HG02759 (cell line): ENCODE results near the gene RAC2.
A peak's percentile ranks its signal among the peaks of the same experiment; 100 is the strongest.
"Not testable (repeated sequence)": the region's sequence is repeated elsewhere in the genome, so short reads cannot be mapped to it uniquely, and the experiment has no call there.

ENCODE experiments used
- ATAC-seq: cut with Tn5 transposase; IDR thresholded peaks from one replicate; pipeline ENCODE4 v1.9.1; 2021; ENCODE audit warnings: mild to moderate bottlenecking, moderate library complexity; ENCODE audit not compliant: unreplicated experiment

Gene RAC2

DNA sequence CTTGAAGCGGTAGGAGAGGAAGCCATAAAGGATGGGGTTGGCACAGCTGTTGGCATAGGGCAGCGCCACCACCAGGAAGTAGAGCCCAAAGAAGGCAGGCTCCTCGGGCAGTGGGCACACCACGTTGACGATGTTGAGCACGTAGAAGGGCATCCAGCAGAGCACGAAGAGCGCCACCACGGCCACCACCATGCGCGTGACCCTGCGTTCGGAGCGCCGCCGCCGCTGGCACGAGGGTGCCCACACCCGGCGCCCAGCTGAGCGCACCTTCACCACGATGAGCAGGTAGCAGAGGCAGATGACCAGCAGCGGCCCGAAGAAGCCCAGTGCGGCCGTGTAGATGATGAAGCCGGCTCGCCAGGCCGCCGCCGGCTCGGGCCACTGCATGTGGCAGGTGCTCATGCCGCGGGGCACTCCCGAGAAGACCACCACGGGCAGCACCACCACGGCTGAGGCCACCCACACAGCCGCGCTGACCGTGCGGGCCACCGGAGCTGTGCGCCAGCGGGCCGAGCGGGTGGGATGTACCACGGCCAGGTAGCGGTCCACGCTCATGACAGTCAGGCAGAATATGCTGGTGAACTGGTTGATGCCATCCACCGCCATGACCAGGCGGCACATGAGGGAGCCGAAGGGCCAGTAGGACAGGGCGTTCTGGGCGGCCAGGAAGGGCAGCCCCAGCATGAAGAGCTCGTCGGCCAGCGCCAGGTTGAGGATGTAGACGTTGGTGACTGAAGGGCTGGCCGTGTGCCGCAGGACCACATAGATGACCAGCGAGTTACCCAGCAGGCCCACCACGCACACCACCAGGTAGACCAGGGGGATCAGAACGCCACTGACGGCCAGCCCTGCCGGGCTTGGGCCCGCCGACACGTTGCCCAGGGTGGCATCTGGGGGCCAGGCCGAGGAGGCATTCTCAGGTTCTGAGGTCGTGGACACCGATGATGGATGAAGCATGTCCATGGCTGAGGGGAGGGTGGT, 36.9 kb downstream of the RAC2 start:
- no peak for ATAC-seq

DNA sequence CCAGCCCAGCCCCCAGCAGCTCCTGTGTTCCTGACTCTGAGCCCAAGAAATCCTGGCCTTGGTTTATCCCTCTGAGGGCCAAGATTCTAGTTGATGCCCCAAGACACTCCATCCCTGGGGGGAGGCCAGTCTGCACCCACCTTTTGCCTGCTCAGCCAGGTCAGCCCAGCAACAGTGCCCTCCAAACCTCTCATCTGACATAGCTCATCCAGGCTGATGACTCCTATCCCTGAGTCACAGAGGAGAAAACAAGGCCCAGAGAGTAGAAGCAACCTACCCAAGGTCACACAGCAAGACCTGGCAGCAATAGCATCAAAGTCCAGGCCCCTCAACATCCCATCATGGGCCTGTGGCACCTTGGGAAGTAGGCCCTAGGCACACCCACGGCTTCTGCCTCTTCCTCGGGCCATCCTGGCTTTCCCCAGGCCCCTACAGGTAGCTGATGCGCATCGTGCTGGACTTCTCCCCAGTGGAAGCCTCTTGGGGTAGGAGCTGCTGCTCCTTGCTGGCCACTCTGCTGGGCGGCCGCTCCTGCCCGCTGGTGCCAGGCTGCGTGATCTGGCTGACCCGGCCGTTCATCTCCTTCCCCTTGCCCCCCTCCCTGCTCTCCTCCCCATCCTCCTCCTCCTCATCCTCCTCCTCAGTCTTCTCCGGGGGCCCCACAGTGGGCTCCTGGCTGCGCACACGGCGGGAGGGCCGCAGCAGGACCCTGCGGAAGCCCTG, 37.8 kb downstream of the RAC2 start:
- ATAC-seq: no peak

DNA sequence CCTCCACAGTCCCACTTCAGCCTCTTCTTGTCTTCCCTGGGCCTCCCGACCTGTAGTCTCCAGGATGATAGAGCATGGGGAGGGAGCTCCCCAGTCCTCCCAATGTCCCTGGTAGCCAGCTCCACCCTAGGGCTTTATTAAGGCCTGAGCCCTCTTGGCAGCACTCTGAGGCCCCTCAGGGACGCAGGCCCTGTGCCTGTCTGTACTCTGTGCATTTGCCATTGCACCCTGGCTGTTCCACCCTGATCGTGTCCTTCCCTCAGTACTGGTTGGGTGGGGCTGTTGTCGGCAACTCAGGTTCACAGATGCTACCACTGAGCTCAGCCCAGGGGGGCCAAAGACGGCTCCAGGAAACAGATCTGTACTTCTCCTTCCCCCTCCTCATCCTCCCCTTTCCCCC, 39.0 kb downstream of the RAC2 start:
- ATAC-seq: no peak

DNA sequence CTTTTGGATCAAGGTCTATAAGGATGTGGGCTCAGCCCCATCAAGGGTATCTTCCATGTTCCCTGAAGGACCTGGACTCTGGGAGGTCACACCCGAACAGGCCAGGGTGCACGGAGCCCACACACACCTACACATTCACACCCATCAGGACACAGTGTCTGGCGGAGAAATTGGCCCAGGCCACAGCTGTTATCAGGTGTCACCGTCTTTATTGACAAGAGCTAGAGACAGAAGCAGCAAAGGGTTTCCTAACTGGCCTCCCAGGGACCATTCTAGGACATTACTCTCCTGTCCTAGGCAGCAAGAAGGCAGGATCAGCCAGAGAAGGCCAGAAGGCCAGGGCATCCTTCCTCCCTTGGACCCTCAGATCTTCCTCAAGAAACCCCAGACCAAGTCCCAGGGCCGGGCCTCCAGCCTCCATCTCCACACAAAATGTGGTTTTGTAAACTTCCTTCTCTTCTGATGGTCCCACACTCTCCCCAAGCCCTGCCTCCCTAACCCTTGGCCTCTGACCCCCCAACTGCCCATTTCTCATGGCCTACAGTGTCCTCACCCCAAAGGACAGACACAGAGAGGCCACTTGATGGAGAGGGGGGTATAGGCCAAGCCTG, 39.9 kb downstream of the RAC2 start:
- no peak for ATAC-seq

DNA sequence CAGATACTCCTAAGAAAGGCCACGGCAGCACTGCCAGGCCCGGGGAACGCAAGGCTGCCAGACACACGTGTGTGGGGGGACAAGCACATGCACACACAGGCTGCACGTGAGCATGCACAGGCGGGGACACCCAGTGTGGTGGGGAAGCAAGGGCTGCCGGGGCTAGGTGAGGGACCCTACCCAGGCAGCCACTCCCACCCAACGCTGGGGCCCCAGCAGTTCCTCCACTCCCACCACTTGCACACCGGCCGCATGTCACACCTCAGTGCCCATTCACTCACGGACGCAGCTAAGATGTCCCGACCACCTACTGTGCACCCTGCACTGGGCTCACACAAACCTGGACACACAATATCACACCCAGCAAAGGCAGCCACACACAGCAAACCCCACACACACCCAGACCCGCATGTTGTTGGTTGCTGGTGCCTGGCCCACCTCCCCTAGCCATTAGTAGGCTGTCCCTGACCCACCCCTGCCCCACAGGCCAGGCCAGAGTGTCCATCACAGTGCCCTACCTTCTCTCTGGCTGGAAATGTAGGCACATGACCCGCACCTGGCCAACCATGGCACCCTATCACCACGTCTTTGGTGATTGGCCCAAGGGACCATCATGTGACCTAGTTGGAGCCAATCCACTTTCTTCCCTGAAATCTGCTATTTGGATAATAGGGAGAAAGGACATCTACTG, 40.6 kb downstream of the RAC2 start:
- ATAC-seq: no peak

DNA sequence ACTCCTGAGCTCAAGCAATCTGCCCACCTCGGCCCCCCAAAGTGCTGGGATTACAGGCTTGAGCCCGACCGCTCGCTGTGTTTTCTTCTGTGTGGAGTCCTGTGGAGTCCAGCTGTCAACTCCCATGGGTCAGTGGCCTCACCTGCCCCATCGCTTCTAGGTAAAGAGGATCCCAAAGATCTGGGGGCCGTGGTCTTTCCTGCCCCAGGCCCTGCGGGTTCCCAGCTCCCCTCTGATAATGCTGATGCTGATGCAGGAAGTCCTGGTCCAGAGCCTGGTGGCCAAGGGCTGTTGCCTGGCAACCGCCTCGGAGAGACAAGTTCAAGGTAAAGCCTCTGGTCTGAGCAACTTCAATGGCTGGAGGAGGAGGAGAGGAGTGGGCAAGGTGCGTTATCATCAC, 41.4 kb downstream of the RAC2 start:
- no peak for ATAC-seq

DNA sequence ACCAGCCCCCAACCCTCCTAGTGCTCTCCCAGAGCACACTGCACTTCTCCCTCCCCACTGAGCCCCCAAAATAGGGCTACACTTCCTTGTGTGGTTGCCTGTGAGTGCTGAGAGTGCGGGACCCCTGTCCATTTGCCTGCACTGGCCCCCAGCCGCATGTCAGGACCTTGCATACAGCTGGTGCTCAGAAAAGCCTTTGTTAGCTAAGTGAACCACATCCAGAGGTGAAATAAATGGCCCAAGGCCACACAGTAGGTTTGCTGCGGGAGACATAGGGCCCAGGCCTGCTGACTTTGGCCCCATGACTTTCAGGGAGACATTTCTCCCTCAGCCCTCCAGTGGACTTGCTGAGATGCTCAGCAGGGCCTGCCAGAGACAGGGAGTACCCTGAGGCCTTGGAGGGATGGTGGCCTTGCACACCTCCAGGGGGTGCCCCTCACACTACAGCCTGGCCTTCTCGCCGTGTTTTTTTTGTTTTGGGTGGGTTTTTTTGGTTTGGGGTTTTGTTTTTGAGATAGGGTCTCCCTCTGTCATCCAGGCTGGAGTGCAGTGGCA, 42.0 kb downstream of the RAC2 start:
- no peak for ATAC-seq

DNA sequence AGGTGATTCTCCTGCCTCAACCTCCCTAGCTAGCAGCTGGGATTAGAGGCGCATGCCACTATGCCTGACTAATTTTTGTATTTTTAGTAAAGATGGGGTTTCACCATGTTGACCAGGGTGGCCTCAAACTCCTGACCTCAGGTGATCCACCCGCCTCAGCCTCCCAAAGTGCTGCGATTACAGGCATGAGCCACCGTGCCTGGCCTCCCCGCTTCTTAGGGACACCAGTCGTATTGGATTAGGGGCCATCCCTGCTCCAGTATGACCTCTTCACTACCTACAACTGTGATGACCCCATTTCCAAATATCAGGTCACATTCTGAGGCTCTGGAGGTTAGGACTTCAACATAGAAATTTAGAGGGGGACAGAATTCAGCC, 42.6 kb downstream of the RAC2 start:
- not testable (repeated sequence) for ATAC-seq

DNA sequence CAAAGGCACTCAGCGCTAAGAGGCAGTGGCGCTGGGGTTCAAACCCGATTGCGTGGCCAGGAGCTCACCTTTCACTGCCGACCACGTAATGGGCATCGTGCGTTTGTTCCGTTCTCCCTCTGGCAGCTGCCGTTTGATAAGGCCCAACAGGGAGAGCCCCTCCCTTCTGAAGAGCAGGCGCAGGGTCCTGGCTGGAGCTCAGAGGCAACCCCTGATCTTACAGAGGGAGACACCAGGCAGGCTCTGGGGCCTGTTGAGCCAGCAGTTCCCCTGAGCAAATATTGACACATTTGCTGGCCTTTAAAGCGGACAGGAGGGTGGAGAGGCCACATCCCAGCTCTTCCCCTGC, 44.3 kb downstream of the RAC2 start:
- ATAC-seq: no peak

DNA sequence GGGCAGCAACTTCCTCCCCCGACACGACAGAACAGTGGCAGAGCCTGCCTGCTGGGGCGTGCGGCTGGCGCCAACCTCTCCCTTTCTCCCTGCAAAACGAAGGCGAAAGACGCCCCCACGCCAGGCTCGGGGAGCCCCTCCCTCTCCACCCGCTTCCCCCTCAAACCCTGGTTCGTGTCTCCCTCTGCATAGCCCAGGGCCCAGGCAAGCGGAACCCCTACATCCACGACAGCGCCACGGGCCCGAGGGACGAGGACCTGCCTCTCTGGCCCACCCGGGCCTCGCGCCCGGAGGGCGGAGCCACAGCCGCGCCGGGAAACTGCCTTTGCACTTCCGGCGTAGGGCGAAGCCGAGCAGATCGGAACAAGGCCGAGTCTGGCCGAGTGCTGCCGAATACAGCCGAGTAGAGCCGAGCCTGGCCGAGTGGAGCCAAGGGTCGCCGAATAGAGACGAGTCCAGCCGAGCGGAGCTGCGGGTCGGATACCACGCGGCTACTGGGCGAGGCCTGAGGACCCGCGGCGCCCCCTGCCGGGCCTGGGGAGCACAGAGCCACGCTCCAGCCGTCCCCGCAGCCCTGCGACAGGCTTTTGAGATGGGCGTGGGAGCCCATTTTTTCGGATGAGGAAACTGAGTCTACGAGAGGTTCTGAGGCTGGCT, 44.8 kb downstream of the RAC2 start:
- ATAC-seq: peak; percentile 87

DNA sequence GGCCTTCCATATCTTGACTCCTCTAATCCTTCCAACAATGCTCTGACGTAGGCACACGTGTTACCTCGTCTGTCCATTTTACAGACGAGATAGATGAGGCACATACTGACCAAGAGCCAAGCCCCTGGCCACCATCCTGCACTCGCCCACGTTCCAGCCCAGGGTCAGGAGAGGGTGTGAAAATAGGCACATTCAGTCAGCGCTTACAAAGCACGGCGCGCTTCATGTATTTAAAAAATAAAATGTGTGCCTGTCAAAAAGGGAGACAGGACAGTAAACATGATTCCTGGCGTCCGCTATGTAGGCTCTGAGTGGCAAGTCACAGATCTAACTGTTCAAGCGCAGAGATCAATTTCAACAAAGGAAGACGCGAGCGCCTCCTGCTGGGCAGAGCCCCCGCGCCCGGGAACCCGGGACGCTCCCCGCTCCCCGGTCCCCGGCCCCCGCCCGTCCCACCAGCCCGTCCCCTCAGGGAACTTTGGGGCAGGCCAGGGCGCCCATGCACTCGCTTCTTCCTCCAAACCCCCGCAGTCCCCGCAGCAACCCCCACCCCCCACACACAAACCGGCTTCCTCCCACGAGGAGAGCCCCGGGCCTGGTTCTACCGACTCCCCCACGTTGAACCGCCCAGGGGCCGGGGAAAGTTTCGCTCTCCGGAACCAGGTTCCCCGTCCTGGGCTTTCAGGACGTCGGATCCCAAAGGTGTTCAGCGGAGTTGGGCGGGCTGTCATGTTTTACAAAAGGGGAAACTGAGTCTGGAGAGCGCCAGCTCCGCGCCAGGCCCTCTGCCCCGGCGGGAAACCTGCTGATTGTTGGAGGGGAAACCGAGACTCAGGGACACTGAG, 45.6 kb downstream of the RAC2 start:
- peak; percentile 25 for ATAC-seq

DNA sequence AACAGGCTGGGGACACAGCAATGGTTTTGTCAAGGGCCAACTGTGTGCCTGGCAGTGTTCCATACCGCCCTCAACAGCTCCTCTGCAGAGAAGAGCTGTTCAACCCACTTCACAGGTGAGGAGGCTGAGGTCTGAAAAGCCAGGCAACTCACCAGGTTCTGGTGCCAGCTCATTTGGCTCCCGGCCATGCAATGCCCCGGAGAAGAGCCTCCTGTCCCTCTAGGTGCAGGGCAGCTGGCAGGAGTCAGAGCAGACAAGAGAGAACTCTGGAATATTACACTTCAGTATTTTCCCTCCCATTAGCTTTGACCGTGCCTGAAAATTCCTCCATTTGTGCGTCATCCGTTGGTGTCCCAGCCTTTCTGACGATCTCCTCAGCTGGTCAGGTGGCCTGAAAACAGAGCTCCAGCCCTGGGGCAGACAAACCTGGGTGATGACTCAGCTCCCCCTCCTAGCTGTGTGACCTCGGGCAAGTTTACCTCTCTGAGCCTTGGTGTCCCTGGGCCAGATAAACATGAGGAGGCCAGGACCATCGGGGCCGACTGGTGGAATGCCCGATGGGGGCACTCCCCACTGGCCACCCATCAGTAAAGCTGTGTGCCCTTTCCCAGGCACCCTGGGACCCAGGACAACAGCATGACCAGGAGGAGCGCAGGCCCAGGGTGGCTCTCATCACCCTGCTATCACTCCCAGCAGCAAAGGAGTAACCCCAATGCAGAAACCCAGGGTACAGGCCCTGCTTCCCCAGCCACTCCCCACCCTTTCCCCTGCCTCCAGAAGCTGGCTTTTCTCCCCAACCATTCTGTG, 46.4 kb downstream of the RAC2 start:
- no peak for ATAC-seq

DNA sequence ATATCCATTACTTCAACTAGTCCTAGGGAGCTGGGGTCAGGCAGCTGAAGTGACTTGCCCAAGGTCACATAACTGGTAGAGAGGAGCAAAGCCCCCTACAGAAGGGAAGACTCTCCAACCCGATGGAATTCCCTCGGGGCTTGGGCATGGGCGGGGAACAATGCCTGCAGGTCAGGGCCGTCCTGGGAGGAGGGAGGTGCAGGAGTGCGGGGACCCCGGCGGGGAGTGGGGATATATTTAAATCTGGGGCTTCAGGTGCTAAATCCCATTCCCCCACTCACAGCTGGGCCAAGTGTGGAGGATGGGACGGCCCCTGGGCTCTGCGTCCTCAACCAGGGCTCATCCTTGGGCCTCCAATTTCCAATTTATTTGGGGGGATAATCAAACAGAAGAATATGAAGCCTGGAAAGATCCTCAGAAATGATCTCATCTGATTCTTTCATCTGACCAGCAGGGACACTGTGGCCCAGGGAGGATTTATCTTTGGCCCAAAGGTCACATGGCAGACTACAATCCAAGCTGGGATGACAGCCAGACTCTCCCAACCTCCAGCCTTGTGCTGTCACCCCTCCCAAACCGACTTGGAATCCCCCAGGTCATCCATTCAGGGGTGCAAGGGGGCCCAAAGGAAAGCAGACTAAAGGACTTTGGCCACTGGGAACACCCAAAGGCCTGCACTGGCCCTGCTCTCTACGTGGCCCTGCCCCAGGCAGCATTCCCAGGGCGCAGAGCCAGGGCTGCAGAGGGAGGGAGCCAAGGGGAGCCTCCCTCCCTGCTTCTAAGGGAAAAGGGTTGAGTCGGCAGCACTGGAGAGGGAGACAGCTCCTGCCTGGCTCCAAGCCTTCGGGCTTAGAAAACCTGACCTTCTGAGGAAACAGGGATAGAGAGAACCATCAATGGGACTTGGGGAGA, 47.3 kb downstream of the RAC2 start:
- ATAC-seq: no peak

DNA sequence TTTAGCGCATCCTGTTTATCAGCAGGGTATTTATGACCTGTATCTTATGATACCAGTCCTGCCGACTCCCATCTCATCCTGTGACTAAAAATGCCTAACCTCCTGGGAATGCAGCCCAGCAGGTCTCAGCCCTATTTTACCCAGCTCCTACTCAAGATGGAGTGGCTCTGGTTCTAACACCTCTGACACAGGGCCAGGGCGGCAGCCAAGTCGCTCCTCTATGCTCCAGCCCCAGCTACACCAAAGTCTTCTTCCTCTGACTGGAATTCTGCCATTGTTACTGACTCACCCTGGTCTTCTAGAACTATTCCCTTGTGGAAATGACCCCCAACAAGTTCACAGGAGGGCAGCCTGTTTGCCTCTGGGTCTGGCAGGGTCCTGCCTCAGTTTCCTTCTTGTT, 48.1 kb downstream of the RAC2 start:
- ATAC-seq: no peak

DNA sequence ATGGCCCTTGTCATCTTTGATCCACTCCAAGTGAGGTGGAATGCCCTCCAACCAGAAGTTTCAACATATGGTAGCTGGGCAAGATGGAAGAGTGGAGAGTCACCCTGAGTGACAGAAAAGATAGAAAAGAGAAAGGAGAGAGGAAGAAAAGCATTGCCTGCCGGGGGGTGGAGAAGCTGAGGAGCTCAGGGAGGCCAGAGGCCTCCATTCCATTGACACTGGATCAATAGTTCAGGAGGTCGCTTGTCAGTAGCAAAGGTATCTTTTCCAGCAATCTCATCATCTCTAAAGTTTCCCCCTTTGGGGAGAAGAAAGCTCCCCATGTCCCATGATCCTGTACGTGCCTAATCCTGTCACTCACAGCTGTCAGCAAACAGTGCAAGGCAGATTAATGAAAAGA, 49.3 kb downstream of the RAC2 start:
- no peak for ATAC-seq

DNA sequence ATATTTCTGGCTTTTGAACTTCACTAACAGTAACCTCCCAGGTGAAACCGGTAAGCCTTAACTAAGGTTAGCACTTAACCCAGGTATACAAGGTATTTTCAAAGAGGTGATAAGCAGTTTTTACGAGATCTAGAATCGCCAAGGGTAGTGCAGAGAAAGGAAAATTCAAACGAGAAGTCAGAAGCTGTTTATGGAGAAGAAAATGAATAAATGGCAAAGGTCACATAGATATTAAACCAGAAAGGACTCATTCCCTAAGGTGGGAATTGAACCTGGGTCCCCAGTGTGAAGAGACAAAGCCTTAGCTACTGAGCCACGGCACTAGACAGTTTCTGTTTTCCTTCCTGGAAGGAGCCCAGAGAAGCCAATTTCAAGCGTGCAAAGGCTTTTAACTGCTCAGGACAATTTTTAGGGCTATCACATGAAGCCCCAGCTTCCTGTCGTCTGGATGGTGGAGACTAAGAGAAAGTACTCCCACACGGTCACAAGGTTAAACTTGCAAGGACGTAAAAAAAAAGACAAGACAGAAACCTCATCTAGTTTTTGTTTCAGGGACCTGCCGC, 50.4 kb downstream of the RAC2 start:
- no peak for ATAC-seq

DNA sequence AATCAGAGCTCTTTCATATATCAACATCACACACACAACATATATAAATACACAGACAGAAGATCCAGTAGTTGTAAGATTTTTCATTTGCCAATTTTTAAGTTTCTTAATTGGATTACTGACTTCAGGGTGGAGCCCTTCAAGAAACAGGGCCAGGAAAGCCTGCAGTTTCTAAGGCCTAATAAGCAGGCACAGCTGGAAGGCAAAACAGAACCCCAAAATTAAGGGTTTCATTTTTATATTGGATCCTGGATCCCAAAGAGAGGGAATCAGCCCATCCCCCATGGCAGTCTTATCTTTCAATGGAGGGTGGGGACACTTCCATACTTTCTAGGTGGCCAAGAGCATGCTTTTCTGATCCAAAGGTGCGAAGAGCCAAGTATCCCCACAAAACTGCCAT, 51.3 kb downstream of the RAC2 start:
- no peak for ATAC-seq
